Retinal pigment epithelial cell (primary cell): ENCODE data around the gene GPBAR1.

Experiments
- DNase-seq: peaks from one replicate; pipeline ENCODE4 v3.0.0-alpha.2; 2010; ENCODE audit warnings: low read depth
- H3K4me3 ChIP-seq: 2 replicates; pipeline ENCODE4 v1.5.1; 2011; ENCODE audit warnings: mild to moderate bottlenecking, low read length, control low read depth, moderate library complexity
- CTCF ChIP-seq: conservative IDR thresholded peaks from 2 replicates; pipeline ENCODE4 v1.5.1; 2011; ENCODE audit warnings: low read depth, low read length, control low read depth, inconsistent platforms

GPBAR1 gene

GRCh38 chr2:218294430-218295022 lies 33.7 kb downstream of the GPBAR1 start:
- DNase-seq = no peak

GRCh38 chr2:218295029-218295428 lies 34.2 kb downstream of the GPBAR1 start:
- TF ChIP-seq CTCF = no peak
- no peak overlapping the region for H3K4me3 ChIP-seq
- DNase-seq = no peak

More at GRCh38 chr2:218294430-218295022, 33.7 kb downstream of the GPBAR1 start:
- no peak for TF ChIP-seq CTCF
- H3K4me3 ChIP-seq = no peak overlapping the region

GRCh38 chr2:218296200-218296599 lies 35.4 kb downstream of the GPBAR1 start:
- TF ChIP-seq CTCF = no peak
- H3K4me3 ChIP-seq = no peak overlapping the region
- DNase-seq = no peak

- DNase-seq = no peak
These were observed 36.0 kb downstream of the GPBAR1 start for GRCh38 chr2:218296847-218297246.

GRCh38 chr2:218298314-218298875 lies 37.6 kb downstream of the GPBAR1 start:
- H3K4me3 ChIP-seq = no peak overlapping the region
- DNase-seq = no peak
- no peak for TF ChIP-seq CTCF

More at GRCh38 chr2:218296847-218297246, 36.0 kb downstream of the GPBAR1 start:
- H3K4me3 ChIP-seq = no peak overlapping the region
- TF ChIP-seq CTCF = peak; percentile 9

GRCh38 chr2:218300141-218300540 lies 39.3 kb downstream of the GPBAR1 start:
- TF ChIP-seq CTCF = no peak
- no peak overlapping the region for H3K4me3 ChIP-seq
- DNase-seq = no peak

- TF ChIP-seq CTCF = peak; percentile 94
- no peak overlapping the region for H3K4me3 ChIP-seq
- no peak for DNase-seq
These were observed 40.5 kb downstream of the GPBAR1 start for GRCh38 chr2:218301176-218301819.
